Osteocyte (in vitro differentiated cells): ENCODE results near the gene BRD9. TPM values are rescaled to one million over a fixed set of nuclear protein-coding genes. Genes with fewer than 3 reads are reported as not detected.

ENCODE experiments used
- DNase-seq: peaks from one replicate; pipeline ENCODE4 v3.0.0; 2021; ENCODE audit warnings: mixed read lengths; ENCODE audit not compliant: unreplicated experiment; ENCODE audit errors: extremely low spot score
- H3K27ac Mint-ChIP-seq: one replicate; pipeline ENCODE4 v1.8.0; 2021; ENCODE audit warnings: mild to moderate bottlenecking, mixed read lengths; ENCODE audit not compliant: unreplicated experiment
- H3K27me3 Mint-ChIP-seq: one replicate; pipeline ENCODE4 v1.8.0; 2021; ENCODE audit warnings: mixed read lengths; ENCODE audit not compliant: unreplicated experiment
- H3K36me3 Mint-ChIP-seq: one replicate; pipeline ENCODE4 v1.8.0; 2021; ENCODE audit warnings: mixed read lengths; ENCODE audit not compliant: unreplicated experiment
- H3K4me1 Mint-ChIP-seq: one replicate; pipeline ENCODE4 v1.8.0; 2021; ENCODE audit warnings: mixed read lengths; ENCODE audit not compliant: unreplicated experiment
- H3K4me3 Mint-ChIP-seq: one replicate; pipeline ENCODE4 v1.8.0; 2021; ENCODE audit warnings: mild to moderate bottlenecking, moderate library complexity, mixed read lengths; ENCODE audit not compliant: unreplicated experiment
- H3K9me3 Mint-ChIP-seq: one replicate; pipeline ENCODE4 v1.8.0; 2021; ENCODE audit warnings: mixed read lengths; ENCODE audit not compliant: unreplicated experiment
- CTCF ChIP-seq: fragments of 200-600 bp; sonication (generic); IDR thresholded peaks from 2 replicates; pipeline ENCODE4 v1.5.0; 2021; ENCODE audit warnings: antibody characterized with exemption, mild to moderate bottlenecking, moderate library complexity
- total RNA-seq: library from RNA; stranded (reverse); gene quantifications from 2 replicates; pipeline ENCODE4 v1.2.1, GENCODE V29; 2021

BRD9 gene
- total RNA-seq, 1 donor from 2014 or later = 39.4 TPM

GRCh38 chr5:907366-907910 is 14.8 kb upstream of the BRD9 start:
- Mint-ChIP-seq H3K36me3 (peaks cover 5% of the 10 kb centered on the region), H3K4me3 (no peak overlapping the region), H3K4me1 (no peaks in the 10 kb centered on the region), H3K9me3 (no peaks in the 10 kb centered on the region), H3K27me3 (no peaks in the 10 kb centered on the region), H3K27ac (no peak overlapping the region)
- no peak for TF ChIP-seq CTCF
- DNase-seq = no peak

- H3K4me3 Mint-ChIP-seq = no peak overlapping the region
- H3K4me1 Mint-ChIP-seq = no peaks in the 10 kb centered on the region
- H3K9me3 Mint-ChIP-seq = no peaks in the 10 kb centered on the region
- no peak overlapping the region for H3K27ac Mint-ChIP-seq
- no peaks in the 10 kb centered on the region for H3K27me3 Mint-ChIP-seq
- peak; percentile 44 for DNase-seq
- no peak for TF ChIP-seq CTCF
- peaks cover 2% of the 10 kb centered on the region for H3K36me3 Mint-ChIP-seq
These were observed 12.6 kb upstream of the BRD9 start for GRCh38 chr5:905139-905642.

- no peaks in the 10 kb centered on the region for H3K4me1 Mint-ChIP-seq
- H3K9me3 Mint-ChIP-seq = no peaks in the 10 kb centered on the region
- no peaks in the 10 kb centered on the region for H3K27me3 Mint-ChIP-seq
- TF ChIP-seq CTCF = no peak
- DNase-seq = no peak
- H3K36me3 Mint-ChIP-seq = no peaks in the 10 kb centered on the region
- H3K27ac Mint-ChIP-seq = no peak overlapping the region
- H3K4me3 Mint-ChIP-seq = no peak overlapping the region
These were observed 11.1 kb upstream of the BRD9 start for GRCh38 chr5:903756-904096.

- Mint-ChIP-seq H3K4me3 (no peak overlapping the region), H3K27me3 (no peaks in the 10 kb centered on the region), H3K4me1 (no peaks in the 10 kb centered on the region), H3K36me3 (no peaks in the 10 kb centered on the region), H3K27ac (no peak overlapping the region), H3K9me3 (no peaks in the 10 kb centered on the region)
- DNase-seq = peak; percentile 49
- TF ChIP-seq CTCF = no peak
These were observed 9.7 kb upstream of the BRD9 start for GRCh38 chr5:902129-902916.

- TF ChIP-seq CTCF = no peak
- DNase-seq = no peak
- no peak overlapping the region for H3K4me3 Mint-ChIP-seq
- no peak overlapping the region for H3K27ac Mint-ChIP-seq
- no peaks in the 10 kb centered on the region for H3K4me1 Mint-ChIP-seq
- H3K27me3 Mint-ChIP-seq = no peaks in the 10 kb centered on the region
- no peaks in the 10 kb centered on the region for H3K9me3 Mint-ChIP-seq
- no peaks in the 10 kb centered on the region for H3K36me3 Mint-ChIP-seq
These were observed 8.2 kb upstream of the BRD9 start for GRCh38 chr5:900781-901180.
